K562 (cell line): Measurements from ENCODE around the gene CCDC183. TPM values are rescaled to one million over a fixed set of nuclear protein-coding genes. Genes with fewer than 3 reads are reported as not detected.

Source experiments
- ARID4B ChIP-seq: sonication (generic); formaldehyde crosslinking; IDR thresholded peaks from 2 replicates; pipeline ENCODE4 v1.8.0; 2022; ENCODE audit warnings: mild to moderate bottlenecking, missing genetic modification reagents
- CBX1 ChIP-seq: sonication (generic); IDR thresholded peaks from 2 replicates; pipeline ENCODE4 v1.6.1; 2016; ENCODE audit warnings: antibody characterized with exemption, low read depth, mild to moderate bottlenecking
- EWSR1 ChIP-seq: fragments of 450-650 bp; IDR thresholded peaks from 2 replicates; pipeline ENCODE4 v1.6.1; 2018; ENCODE audit warnings: borderline replicate concordance, mild to moderate bottlenecking, low read depth, moderate library complexity; ENCODE audit not compliant: partially characterized antibody
- FOXA3 ChIP-seq, 2 experiments: fragments of 450-650 bp in 1 of 2; sonication (generic) in 1 of 2; formaldehyde crosslinking; IDR thresholded peaks in 1 of 2; conservative IDR thresholded peaks in 1 of 2; 2 replicates each; pipeline versions ENCODE4 v1.4.0 to v1.8.0; 2020 to 2022; ENCODE audit warnings: mild to moderate bottlenecking in 2 of 2, missing genetic modification reagents in 1 of 2
- HNRNPUL1 ChIP-seq: fragments of 200-400 bp; formaldehyde crosslinking; IDR thresholded peaks from 2 replicates; pipeline ENCODE4 v1.6.1; 2017; ENCODE audit warnings: low read length
- PHB2 ChIP-seq: fragments of 450-650 bp; IDR thresholded peaks from 2 replicates; pipeline ENCODE4 v1.6.1; 2017; ENCODE audit warnings: low read depth
- POLR2A ChIP-seq: fragments of 450-650 bp; conservative IDR thresholded peaks from 2 replicates; pipeline ENCODE4 v1.6.1; 2016
- PURB ChIP-seq: sonication (generic); formaldehyde crosslinking; IDR thresholded peaks from 2 replicates; pipeline ENCODE4 v1.9.0; 2021; ENCODE audit warnings: low read depth, mild to moderate bottlenecking, missing genetic modification reagents
- RBFOX2 ChIP-seq: fragments of 200-400 bp; formaldehyde crosslinking; IDR thresholded peaks from 2 replicates; pipeline ENCODE4 v1.6.1; 2017; ENCODE audit warnings: low read depth, mild to moderate bottlenecking, low read length, moderate library complexity
- RUNX1 ChIP-seq: sonication (generic); IDR thresholded peaks from 2 replicates; pipeline ENCODE4 v1.6.1; 2016; ENCODE audit warnings: antibody characterized with exemption, low read depth
- SAP30 ChIP-seq: fragments of 200-600 bp; sonication (generic); IDR thresholded peaks from 2 replicates; pipeline ENCODE4 v1.6.1; 2012; ENCODE audit warnings: borderline replicate concordance, low read depth, mild to moderate bottlenecking, moderate library complexity, low read length, control low read depth, inconsistent platforms; ENCODE audit not compliant: insufficient read depth, poor library complexity, severe bottlenecking
- SFPQ ChIP-seq: fragments of 200-400 bp; formaldehyde crosslinking; IDR thresholded peaks from 2 replicates; pipeline ENCODE4 v1.6.1; 2017; ENCODE audit warnings: mild to moderate bottlenecking, low read depth, low read length, moderate library complexity
- UBTF ChIP-seq, 2 experiments: IDR thresholded peaks; 2 replicates each; pipeline ENCODE4 v1.6.1; 2012; ENCODE audit warnings: improper control_type of control experiment in 2 of 2, low read depth in 2 of 2, low read length in 2 of 2, borderline replicate concordance in 1 of 2
- ZNF639 ChIP-seq, 2 experiments: fragments of 200-800 bp in 1 of 2; sonication (Bioruptor generic) in 1 of 2; sonication (generic) in 1 of 2; formaldehyde crosslinking in 1 of 2; IDR thresholded peaks in 1 of 2; conservative IDR thresholded peaks in 1 of 2; 2 replicates each; pipeline versions ENCODE4 v1.5.0 to v1.6.1; 2016 to 2020; ENCODE audit warnings: missing compliant biosample characterization in 1 of 2, missing genetic modification characterization in 1 of 2, missing genetic modification reagents in 1 of 2
- ZSCAN32 ChIP-seq: fragments of 450-650 bp; formaldehyde crosslinking; IDR thresholded peaks from 2 replicates; pipeline ENCODE4 v1.4.0; 2020; ENCODE audit warnings: mild to moderate bottlenecking, moderate library complexity
- polyA plus RNA-seq, 8 experiments: library from polyadenylated mRNA; depleted of rRNA in 4 of 8; stranded (reverse) in 5 of 8; unstranded in 3 of 8; fragments of >200 nt; fragmentation: Nextera tagmentation in 2 of 8; fragmentation: Illumina TruSeq in 1 of 8; extraction: Ambion mirVana in 2 of 8; extraction: Trizol in 1 of 8; gene quantifications; 2 replicates each; pipeline versions ENCODE4 v1.2.1 to v1.2.3, GENCODE V29; 2011 to 2014; ENCODE audit warnings: inconsistent platforms in 1 of 8, missing spikeins in 1 of 8
- total RNA-seq, 7 experiments: library from RNA; depleted of rRNA in 6 of 7; stranded (reverse); fragments of >200 nt in 6 of 7; fragmentation: Illumina TruSeq in 2 of 7; extraction: Trizol in 2 of 7; gene quantifications; 2 replicates each; pipeline versions ENCODE4 v1.2.1 to v1.2.3, GENCODE V29; 2011 to 2021; ENCODE audit warnings: low replicate concordance in 1 of 7

Gene CCDC183
- total and polyA plus RNA-seq, 9 of the 15 experiments (the other 6 are each of a cell fraction or from before 2014, with no cell fraction given): 0.21 to 0.60 (median 0.29) TPM; not detected in 4

- no peak for TF ChIP-seq ZNF639 (CRISPR knock-in tag; conservative IDR thresholded peaks at IDR 0.05 in 1 of 2, IDR thresholded peaks at IDR 0.05 in 1 of 2)
- TF ChIP-seq ARID4B (CRISPR knock-in tag): peak; percentile 66; the same call in 1 of the 2 replicates
- TF ChIP-seq SFPQ: no peak
- no peak for TF ChIP-seq EWSR1
- TF ChIP-seq RBFOX2: peak; percentile 52
- TF ChIP-seq SAP30: peak; percentile 48
- TF ChIP-seq ZSCAN32 (CRISPR knock-in tag): no peak
- TF ChIP-seq FOXA3 (CRISPR knock-in tag; conservative IDR thresholded peaks at IDR 0.05 in 1 of 2, IDR thresholded peaks at IDR 0.05 in 1 of 2): peak in 1 of 2 experiments; percentile 73; a peak in 1 of 4 replicates
- no peak for TF ChIP-seq HNRNPUL1
- TF ChIP-seq CBX1: peak; percentile 24; the same call in 1 of the 2 replicates
- no peak; the same call in 1 of the 2 replicates for TF ChIP-seq POLR2A
- no peak for TF ChIP-seq RUNX1
- TF ChIP-seq PURB (CRISPR knock-in tag): no peak
- TF ChIP-seq UBTF (IDR thresholded peaks at IDR 0.05; ENCODE audit: borderline replicate concordance in 1 of 2, low read depth in 2 of 2, low read length in 2 of 2): no peak
- no peak for TF ChIP-seq PHB2
Measured at GRCh38 chr9:136791516-136792276, 4.4 kb upstream of the CCDC183 start (continued).
